SK-N-SH (cell line): ENCODE data around the gene ABHD1. TPM values are rescaled to one million over a fixed set of nuclear protein-coding genes. Genes with fewer than 3 reads are reported as not detected.

Experiments
- CTCF ChIA-PET: fragments of 300-600, 350-600 bp; formaldehyde crosslinking; extraction: SDS; loops from one replicate; lab custom pipeline; 2021; lab: Yijun Ruan, JAX
- POLR2A ChIA-PET: fragments of 350-600 bp; sonication (Branson Sonifier 250); formaldehyde crosslinking; extraction: SDS; loops from one replicate; lab custom pipeline; 2020; ENCODE audit warnings: antibody characterized with exemption, inconsistent platforms; lab: Yijun Ruan, JAX
- DNase-seq: peaks from one replicate; pipeline ENCODE4 v3.0.0; 2012
- H2AFZ ChIP-seq: fragments of 200-600 bp; sonication (generic); 2 replicates; pipeline ENCODE4 v1.8.1; 2016; ENCODE audit warnings: antibody characterized with exemption, mild to moderate bottlenecking, low read depth
- H3F3A ChIP-seq: fragments of 200-600 bp; sonication (generic); replicated peaks from 2 replicates; pipeline ENCODE3; 2016; ENCODE audit warnings: antibody characterized with exemption, mild to moderate bottlenecking; ENCODE audit not compliant: insufficient read depth
- H3K27ac ChIP-seq, 2 experiments: fragments of 200-500 bp in 1 of 2; fragments of 200-600 bp in 1 of 2; sonication (Bioruptor generic) in 1 of 2; sonication (generic), shearing (Covaris generic) in 1 of 2; 2 replicates each; pipeline versions ENCODE4 v1.5.1 to v1.6.1; 2014 to 2016; ENCODE audit warnings: low read depth in 2 of 2, inconsistent platforms in 1 of 2, low read length in 1 of 2, mild to moderate bottlenecking in 1 of 2, mixed read lengths in 1 of 2
- H3K27me3 ChIP-seq: fragments of 200-600 bp; sonication (generic), shearing (Covaris generic); 2 replicates; pipeline ENCODE4 v1.6.1; 2016; ENCODE audit warnings: mixed run types; ENCODE audit not compliant: insufficient read depth
- H3K36me3 ChIP-seq, 2 experiments: fragments of 200-500 bp in 1 of 2; fragments of 200-600 bp in 1 of 2; sonication (Bioruptor generic) in 1 of 2; sonication (generic) in 1 of 2; replicated peaks in 1 of 2; 2 replicates each; pipeline versions ENCODE3 to v1.5.1; 2014 to 2016; ENCODE audit warnings: low read length in 1 of 2, mild to moderate bottlenecking in 1 of 2; ENCODE audit not compliant: insufficient read depth in 2 of 2, control insufficient read depth in 1 of 2
- H3K4me1 ChIP-seq, 2 experiments: fragments of 200-500 bp in 1 of 2; fragments of 200-600 bp in 1 of 2; sonication (Bioruptor generic) in 1 of 2; sonication (generic), shearing (Covaris generic) in 1 of 2; 2 replicates each; pipeline versions ENCODE4 v1.5.1 to v1.6.1; 2014 to 2016; ENCODE audit warnings: low read depth in 1 of 2, low read length in 1 of 2, mixed run types in 1 of 2; ENCODE audit not compliant: insufficient read depth in 2 of 2, control insufficient read depth in 1 of 2
- H3K4me2 ChIP-seq: fragments of 200-600 bp; sonication (generic), shearing (Covaris generic); 2 replicates; pipeline ENCODE4 v1.6.1; 2017; ENCODE audit warnings: mixed run types
- H3K4me3 ChIP-seq, 2 experiments: fragments of 200-500 bp in 1 of 2; fragments of 200-600 bp in 1 of 2; sonication (Bioruptor generic) in 1 of 2; sonication (generic), shearing (Covaris generic) in 1 of 2; 2 replicates each; pipeline versions ENCODE4 v1.5.1 to v1.8.1; 2014 to 2016; ENCODE audit warnings: low read depth in 2 of 2, inconsistent platforms in 1 of 2, low read length in 1 of 2, mild to moderate bottlenecking in 1 of 2, mixed read lengths in 1 of 2, moderate library complexity in 1 of 2
- H3K79me2 ChIP-seq: fragments of 200-600 bp; sonication (generic); 2 replicates; pipeline ENCODE4 v1.8.1; 2017; ENCODE audit warnings: mild to moderate bottlenecking; ENCODE audit not compliant: insufficient read depth
- H3K9ac ChIP-seq: fragments of 200-600 bp; sonication (generic); 2 replicates; pipeline ENCODE4 v1.6.1; 2017; ENCODE audit warnings: mixed run types
- H3K9me2 ChIP-seq: fragments of 200-600 bp; sonication (generic); 2 replicates; pipeline ENCODE4 v1.6.1; 2017; ENCODE audit warnings: mixed run types
- H3K9me3 ChIP-seq: fragments of 200-600 bp; sonication (generic); 2 replicates; pipeline ENCODE4 v1.6.1; 2017; ENCODE audit warnings: mixed run types, mild to moderate bottlenecking, moderate library complexity
- H4K20me1 ChIP-seq: fragments of 200-600 bp; sonication (generic); 2 replicates; pipeline ENCODE4 v1.6.1; 2017; ENCODE audit warnings: mild to moderate bottlenecking, mixed run types; ENCODE audit not compliant: insufficient read depth
- CHD2 ChIP-seq: fragments of 150-350 bp; IDR thresholded peaks from 2 replicates; pipeline ENCODE4 v1.6.1; 2018; ENCODE audit warnings: low read length; ENCODE audit not compliant: partially characterized antibody
- FOSL2 ChIP-seq: IDR thresholded peaks from 2 replicates; pipeline ENCODE4 v1.4.0; 2012; ENCODE audit warnings: low read depth, mild to moderate bottlenecking, moderate library complexity, borderline replicate concordance
- FOXM1 ChIP-seq: IDR thresholded peaks from 2 replicates; pipeline ENCODE4 v1.4.0; 2012; ENCODE audit warnings: low read depth, mild to moderate bottlenecking
- GATA2 ChIP-seq: sonication (generic); formaldehyde crosslinking; IDR thresholded peaks from 2 replicates; pipeline ENCODE4 v1.5.0; 2020; ENCODE audit warnings: mild to moderate bottlenecking, missing genetic modification reagents
- JUND ChIP-seq: IDR thresholded peaks from 2 replicates; pipeline ENCODE4 v1.4.0; 2012
- MEF2A ChIP-seq: IDR thresholded peaks from 2 replicates; pipeline ENCODE4 v1.4.0; 2012; ENCODE audit warnings: low read depth, borderline replicate concordance
- MXI1 ChIP-seq: IDR thresholded peaks from 2 replicates; pipeline ENCODE4 v1.6.1; 2012; ENCODE audit warnings: mild to moderate bottlenecking, low read depth, low read length, improper control_type of control experiment
- NRF1 ChIP-seq: IDR thresholded peaks from 2 replicates; pipeline ENCODE4 v1.6.1; 2012; ENCODE audit warnings: low read depth, mild to moderate bottlenecking, low read length
- RAD21 ChIP-seq: IDR thresholded peaks from 2 replicates; pipeline ENCODE4 v1.6.1; 2012; ENCODE audit warnings: mild to moderate bottlenecking, low read length
- RCOR1 ChIP-seq: fragments of 150-350 bp; IDR thresholded peaks from 2 replicates; pipeline ENCODE4 v1.6.1; 2017; ENCODE audit warnings: antibody characterized with exemption, low read length
- TCF12 ChIP-seq: IDR thresholded peaks from 2 replicates; pipeline ENCODE4 v1.4.0; 2012
- TEAD4 ChIP-seq: IDR thresholded peaks from 2 replicates; pipeline ENCODE4 v1.4.0; 2012; ENCODE audit warnings: mild to moderate bottlenecking, borderline replicate concordance; ENCODE audit not compliant: insufficient read depth
- YY1 ChIP-seq: IDR thresholded peaks from 2 replicates; pipeline ENCODE4 v1.4.0; 2012; ENCODE audit warnings: low read depth, mild to moderate bottlenecking
- WGBS: methylation state at CpG from one replicate; pipeline ENCODE4 v1.1.6; 2017; ENCODE audit warnings: low lambda C conversion rate; 5-methylcytosine and 5-hydroxymethylcytosine counted together
- polyA plus RNA-seq, 3 experiments: library from polyadenylated mRNA; depleted of rRNA; stranded (reverse); fragments of >200 nt; gene quantifications; 2 replicates each; pipeline ENCODE4 v1.2.3, GENCODE V29; 2012
- TF ChIP-seq, protein P1 (sequence below): fragments of 150-350 bp; IDR thresholded peaks from 2 replicates; pipeline ENCODE4 v1.6.1; 2017; ENCODE audit warnings: antibody characterized with exemption, low read length, low read depth, borderline replicate concordance
- TF ChIP-seq, protein P2 (sequence below): IDR thresholded peaks from 2 replicates; pipeline ENCODE4; 2012

ABHD1 gene
- polyA plus RNA-seq, 1 of the 3 experiments (the other 2 are of a cell fraction): 3.3 TPM

DNA sequence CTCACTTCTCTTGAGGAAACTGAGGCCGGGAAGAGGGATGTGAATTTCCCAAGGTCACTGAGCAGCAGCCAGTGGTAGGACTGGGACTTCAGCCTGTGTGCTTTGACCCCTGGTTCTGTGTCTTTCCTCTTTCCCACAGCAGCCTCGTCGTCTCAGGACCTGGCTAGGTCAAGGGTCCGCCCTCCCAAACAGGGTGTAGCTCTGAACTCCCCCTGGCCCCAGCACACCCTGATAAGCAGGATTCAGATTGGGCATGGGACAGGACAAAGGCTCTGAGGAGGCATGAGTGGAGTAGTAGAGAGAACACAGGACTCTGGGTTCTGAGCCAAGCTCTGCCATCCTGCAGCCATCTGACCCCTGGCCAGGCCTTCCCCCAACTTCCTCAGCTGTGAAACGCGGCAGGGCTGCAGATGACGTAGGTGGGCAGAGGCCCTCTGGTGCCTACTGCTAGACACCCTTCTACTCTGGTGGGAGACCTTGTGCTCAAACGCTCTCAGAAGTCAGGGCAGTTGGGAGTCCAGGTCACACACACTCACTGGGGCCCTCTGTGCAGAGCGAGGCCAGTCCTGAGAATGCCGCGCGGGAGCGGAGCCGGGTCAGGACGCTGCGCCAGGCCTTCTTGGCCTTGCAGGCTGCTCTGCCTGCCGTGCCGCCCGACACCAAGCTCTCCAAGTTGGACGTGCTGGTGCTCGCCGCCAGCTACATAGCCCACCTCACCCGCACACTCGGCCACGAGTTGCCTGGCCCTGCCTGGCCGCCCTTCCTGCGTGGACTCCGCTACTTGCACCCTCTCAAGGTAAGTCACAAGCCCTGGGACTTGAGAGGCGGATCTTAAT is 26.2 kb downstream of the ABHD1 start (continued):
- no peak for TF ChIP-seq FOXM1
- TF ChIP-seq CHD2: no peak

DNA sequence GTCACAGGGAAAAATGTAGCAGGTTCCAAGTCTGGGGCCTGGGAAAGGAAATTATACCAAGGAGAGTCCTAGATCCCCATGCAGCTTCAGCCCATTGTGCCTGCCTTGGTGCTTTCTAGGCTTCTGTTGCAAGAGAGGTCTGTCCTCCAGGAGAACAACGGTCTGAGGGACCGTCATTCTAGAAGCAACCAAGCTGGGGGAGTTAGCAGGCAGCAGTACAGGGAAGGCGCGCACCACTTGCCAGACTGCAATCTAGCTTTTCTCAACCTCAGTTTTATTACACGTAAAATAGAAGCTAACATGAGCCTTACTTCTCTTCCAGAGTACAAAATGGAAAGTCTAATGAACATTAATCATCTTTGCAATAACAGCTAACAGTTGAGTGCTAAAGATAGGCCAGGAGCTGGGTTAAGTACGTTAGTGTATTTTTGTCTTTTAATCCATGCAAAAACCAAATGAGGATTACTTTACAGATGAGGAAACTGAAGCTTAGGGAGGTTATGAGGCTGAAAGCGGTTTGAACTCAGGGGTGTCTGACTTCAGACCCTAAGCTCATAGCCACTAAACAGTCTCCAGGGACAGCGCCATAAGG is 27.1 kb downstream of the ABHD1 start:
- Histone ChIP-seq H3K36me3 (no peaks in the 10 kb centered on the region), H4K20me1 (no peaks in the 10 kb centered on the region), H3K4me3 (no peak overlapping the region), H3K79me2 (no peaks in the 10 kb centered on the region), H3K4me1 (no peaks in the 10 kb centered on the region), H3F3A (no peaks in the 10 kb centered on the region), H3K27me3 (peaks cover 4% of the 10 kb centered on the region; the same call in 1 of the 2 replicates), H3K9ac (no peak overlapping the region), H3K4me2 (no peak overlapping the region), H3K9me3 (no peaks in the 10 kb centered on the region), H3K9me2 (no peaks in the 10 kb centered on the region), H2AFZ (no peak overlapping the region), H3K27ac (no peak overlapping the region)
- ChIA-PET POLR2A (no interaction called here), CTCF (interaction anchor here (0.9 to 7.4 kb wide), 10 partner anchors 17 to 189 kb away, joined by 3 to 56 read pairs (median 4); partner anchors contain the start of gene KHK)
- 77% methylated on average over 8 of the region's 8 CpGs for WGBS
- TF ChIP-seq MEF2A (no peak), NRF1 (no peak), YY1 (no peak), JUND (no peak), RCOR1 (no peak), TCF12 (no peak), TEAD4 (no peak), MXI1 (no peak), FOSL2 (no peak), GATA2 (CRISPR knock-in tag) (no peak), RAD21 (no peak)
- TF ChIP-seq, protein P1, sequence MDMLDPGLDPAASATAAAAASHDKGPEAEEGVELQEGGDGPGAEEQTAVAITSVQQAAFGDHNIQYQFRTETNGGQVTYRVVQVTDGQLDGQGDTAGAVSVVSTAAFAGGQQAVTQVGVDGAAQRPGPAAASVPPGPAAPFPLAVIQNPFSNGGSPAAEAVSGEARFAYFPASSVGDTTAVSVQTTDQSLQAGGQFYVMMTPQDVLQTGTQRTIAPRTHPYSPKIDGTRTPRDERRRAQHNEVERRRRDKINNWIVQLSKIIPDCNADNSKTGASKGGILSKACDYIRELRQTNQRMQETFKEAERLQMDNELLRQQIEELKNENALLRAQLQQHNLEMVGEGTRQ: no peak
- TF ChIP-seq, protein P2, sequence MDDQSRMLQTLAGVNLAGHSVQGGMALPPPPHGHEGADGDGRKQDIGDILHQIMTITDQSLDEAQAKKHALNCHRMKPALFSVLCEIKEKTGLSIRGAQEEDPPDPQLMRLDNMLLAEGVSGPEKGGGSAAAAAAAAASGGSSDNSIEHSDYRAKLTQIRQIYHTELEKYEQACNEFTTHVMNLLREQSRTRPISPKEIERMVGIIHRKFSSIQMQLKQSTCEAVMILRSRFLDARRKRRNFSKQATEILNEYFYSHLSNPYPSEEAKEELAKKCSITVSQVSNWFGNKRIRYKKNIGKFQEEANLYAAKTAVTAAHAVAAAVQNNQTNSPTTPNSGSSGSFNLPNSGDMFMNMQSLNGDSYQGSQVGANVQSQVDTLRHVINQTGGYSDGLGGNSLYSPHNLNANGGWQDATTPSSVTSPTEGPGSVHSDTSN: no peak
- no peak for DNase-seq
